CD4-positive, alpha-beta T cell treated with Interleukin-4 for 1 hour (primary cell): ENCODE measurements around the gene SH3BP2.
"Not testable (repeated sequence)": the region's sequence is repeated elsewhere in the genome, so short reads cannot be mapped to it uniquely, and the experiment has no call there.

Source experiments
- DNase-seq, 2 donors: peaks; one replicate each; pipeline ENCODE4 v3.0.0-alpha.2; 2020 to 2022

The SH3BP2 gene

GRCh38 chr4:2792711-2793585, at the start of gene SH3BP2:
Gene SH3BP2 (plus strand): TSS chr4:2793085. CDS start chr4:2820618, 27,533 bp downstream.
- DNase-seq, result peak; percentile 73 to 79

GRCh38 chr4:2743518-2744445, 49.1 kb upstream of the SH3BP2 start:
- no peak for DNase-seq

GRCh38 chr4:2744576-2745270, 48.2 kb upstream of the SH3BP2 start:
- DNase-seq, result no peak

- DNase-seq, result no peak
These were observed 47.4 kb upstream of the SH3BP2 start for GRCh38 chr4:2745516-2745915.

GRCh38 chr4:2745981-2746806, 46.7 kb upstream of the SH3BP2 start:
- DNase-seq, result peak; percentile 89

GRCh38 chr4:2746891-2747695, 45.8 kb upstream of the SH3BP2 start:
- DNase-seq, result no peak

- DNase-seq, result no peak
These were observed 41.9 kb upstream of the SH3BP2 start for GRCh38 chr4:2750719-2751605.

- DNase-seq, result no peak
These were observed 39.4 kb upstream of the SH3BP2 start for GRCh38 chr4:2753436-2753835.

GRCh38 chr4:2754848-2755819, 37.8 kb upstream of the SH3BP2 start:
- no peak for DNase-seq

GRCh38 chr4:2755821-2756690, 36.8 kb upstream of the SH3BP2 start, which contains the start of gene TNIP2:
Gene TNIP2 (minus strand): TSS chr4:2756336. CDS start chr4:2756289, 47 bp downstream.
- peak; percentile 80 to 86 for DNase-seq

GRCh38 chr4:2756691-2757350, 36.1 kb upstream of the SH3BP2 start:
- no peak for DNase-seq

GRCh38 chr4:2757426-2757825, 35.5 kb upstream of the SH3BP2 start:
- no peak for DNase-seq

- no peak for DNase-seq
These were observed 31.6 kb upstream of the SH3BP2 start for GRCh38 chr4:2761035-2761923.

GRCh38 chr4:2762048-2762447, 30.8 kb upstream of the SH3BP2 start:
- DNase-seq, result no peak

GRCh38 chr4:2762486-2763370, 30.2 kb upstream of the SH3BP2 start:
- not testable (repeated sequence) for DNase-seq
